ENCODE results near the gene TAF3. TPM values are rescaled to one million over a fixed set of nuclear protein-coding genes. Genes with fewer than 3 reads are reported as not detected.

TAF3 gene
- total and polyA plus RNA-seq, 2 experiments from 2014 or later: 4.1 to 6.4 TPM

DNA sequence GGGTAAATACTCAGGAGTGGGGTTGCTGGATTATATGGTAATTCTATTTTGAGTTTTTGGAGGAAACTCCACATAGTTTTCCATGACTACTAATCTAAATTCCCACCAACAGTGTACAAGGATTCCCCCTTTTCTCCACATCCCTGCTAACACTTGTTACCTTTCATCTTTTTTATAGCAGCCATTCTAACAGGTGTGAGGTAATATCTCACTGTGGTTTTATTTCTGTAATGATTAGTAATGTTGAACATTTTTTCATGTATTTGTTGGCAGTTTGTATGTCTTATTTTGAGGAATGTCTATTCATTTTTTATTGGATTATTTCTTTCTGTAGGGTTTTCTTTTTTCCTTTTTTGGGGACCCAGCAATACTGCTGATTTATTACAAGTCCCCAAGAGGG is 14.9 kb downstream of the TAF3 start:
- Histone ChIP-seq H4K20me1 (ENCODE audit: insufficient read depth, poor library complexity, severe bottlenecking) (no peaks in the 10 kb centered on the region), H3K9me3 (ENCODE audit: low read depth) (no peaks in the 10 kb centered on the region), H2AFZ (no peak overlapping the region), H3K27ac (no peak overlapping the region), H3K36me3 (replicated peaks; ENCODE audit: insufficient read depth, low read depth) (no peaks in the 10 kb centered on the region), H3K27me3 (no peaks in the 10 kb centered on the region), H3K4me2 (no peak overlapping the region), H3K79me2 (peaks cover 59% of the 10 kb centered on the region), H3K4me3 (no peak overlapping the region), H3K9me2 (replicated peaks; ENCODE audit: insufficient read depth) (no peaks in the 10 kb centered on the region), H3K4me1 (ENCODE audit: insufficient read depth) (no peaks in the 10 kb centered on the region)
- TF ChIP-seq EZH2 (IDR thresholded peaks at IDR 0.05; ENCODE audit: borderline replicate concordance): no peak
- TF ChIP-seq, protein P1, sequence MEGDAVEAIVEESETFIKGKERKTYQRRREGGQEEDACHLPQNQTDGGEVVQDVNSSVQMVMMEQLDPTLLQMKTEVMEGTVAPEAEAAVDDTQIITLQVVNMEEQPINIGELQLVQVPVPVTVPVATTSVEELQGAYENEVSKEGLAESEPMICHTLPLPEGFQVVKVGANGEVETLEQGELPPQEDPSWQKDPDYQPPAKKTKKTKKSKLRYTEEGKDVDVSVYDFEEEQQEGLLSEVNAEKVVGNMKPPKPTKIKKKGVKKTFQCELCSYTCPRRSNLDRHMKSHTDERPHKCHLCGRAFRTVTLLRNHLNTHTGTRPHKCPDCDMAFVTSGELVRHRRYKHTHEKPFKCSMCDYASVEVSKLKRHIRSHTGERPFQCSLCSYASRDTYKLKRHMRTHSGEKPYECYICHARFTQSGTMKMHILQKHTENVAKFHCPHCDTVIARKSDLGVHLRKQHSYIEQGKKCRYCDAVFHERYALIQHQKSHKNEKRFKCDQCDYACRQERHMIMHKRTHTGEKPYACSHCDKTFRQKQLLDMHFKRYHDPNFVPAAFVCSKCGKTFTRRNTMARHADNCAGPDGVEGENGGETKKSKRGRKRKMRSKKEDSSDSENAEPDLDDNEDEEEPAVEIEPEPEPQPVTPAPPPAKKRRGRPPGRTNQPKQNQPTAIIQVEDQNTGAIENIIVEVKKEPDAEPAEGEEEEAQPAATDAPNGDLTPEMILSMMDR (IDR thresholded peaks at IDR 0.05; ENCODE audit: poor library complexity): no peak
- no peak for TF ChIP-seq EZH2phosphoT487 (IDR thresholded peaks at IDR 0.05; ENCODE audit: low read depth, severe bottlenecking, unreplicated experiment)
- DNase-seq (ENCODE audit: low spot score): no peak

- DNase-seq (ENCODE audit: low spot score): no peak
- 97% methylated on average over 3 of the region's 3 CpGs for WGBS (ENCODE audit: low lambda C conversion rate, missing lambda C conversion rate)
These were observed 16.0 kb downstream of the TAF3 start for GRCh38 chr10:7834262-7834661.

GRCh38 chr10:7836571-7836970 is 18.3 kb downstream of the TAF3 start:
- TF ChIP-seq, protein P1 (IDR thresholded peaks at IDR 0.05; ENCODE audit: poor library complexity): no peak
- no peak for TF ChIP-seq EZH2phosphoT487 (IDR thresholded peaks at IDR 0.05; ENCODE audit: low read depth, severe bottlenecking, unreplicated experiment)
- TF ChIP-seq EZH2 (IDR thresholded peaks at IDR 0.05; ENCODE audit: borderline replicate concordance): no peak

More at GRCh38 chr10:7834262-7834661, 16.0 kb downstream of the TAF3 start:
- no peaks in the 10 kb centered on the region for H4K20me1 ChIP-seq (ENCODE audit: insufficient read depth, poor library complexity, severe bottlenecking)
- H3K79me2 ChIP-seq: peaks cover 58% of the 10 kb centered on the region
- no peaks in the 10 kb centered on the region for H3K27me3 ChIP-seq
- no peaks in the 10 kb centered on the region for H3K9me3 ChIP-seq (ENCODE audit: low read depth)
- H3K4me2 ChIP-seq: no peak overlapping the region
- H3K4me3 ChIP-seq: no peak overlapping the region
- H3K27ac ChIP-seq: no peak overlapping the region
- TF ChIP-seq EZH2 (IDR thresholded peaks at IDR 0.05; ENCODE audit: borderline replicate concordance) (no peak), EZH2phosphoT487 (IDR thresholded peaks at IDR 0.05; ENCODE audit: low read depth, severe bottlenecking, unreplicated experiment) (no peak)
- TF ChIP-seq, protein P1 (IDR thresholded peaks at IDR 0.05; ENCODE audit: poor library complexity): no peak
- no peaks in the 10 kb centered on the region for H3K36me3 ChIP-seq (replicated peaks; ENCODE audit: insufficient read depth, low read depth)
- no peak overlapping the region for H2AFZ ChIP-seq
- H3K4me1 ChIP-seq (ENCODE audit: insufficient read depth): no peaks in the 10 kb centered on the region
- H3K9me2 ChIP-seq (replicated peaks; ENCODE audit: insufficient read depth): no peaks in the 10 kb centered on the region

DNA sequence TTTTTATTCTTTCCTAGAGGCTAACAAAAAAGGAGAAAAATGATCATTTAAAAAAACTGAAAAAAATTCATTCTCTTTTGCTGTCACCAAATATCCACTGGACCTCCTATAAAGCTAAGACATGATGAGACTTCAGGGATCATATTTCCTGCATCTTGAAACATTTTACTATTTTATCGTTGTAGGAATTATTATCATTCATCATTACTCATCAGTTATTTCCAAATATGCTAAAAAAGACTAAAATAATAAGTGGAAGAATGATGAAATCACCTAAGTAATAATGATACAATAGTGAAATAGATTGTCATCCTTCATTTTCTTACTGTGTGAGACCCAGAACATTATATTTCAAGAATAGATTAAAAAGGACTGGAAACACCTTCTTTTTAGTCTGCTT is 28.3 kb downstream of the TAF3 start:
- Histone ChIP-seq H3K4me2 (no peak overlapping the region), H3K27me3 (no peaks in the 10 kb centered on the region), H3K4me3 (no peak overlapping the region), H4K20me1 (ENCODE audit: insufficient read depth, poor library complexity, severe bottlenecking) (no peaks in the 10 kb centered on the region), H3K36me3 (replicated peaks; ENCODE audit: insufficient read depth, low read depth) (no peaks in the 10 kb centered on the region), H3K27ac (no peak overlapping the region), H2AFZ (no peak overlapping the region), H3K79me2 (peaks cover 36% of the 10 kb centered on the region), H3K9me2 (replicated peaks; ENCODE audit: insufficient read depth) (no peaks in the 10 kb centered on the region), H3K4me1 (ENCODE audit: insufficient read depth) (no peaks in the 10 kb centered on the region), H3K9me3 (ENCODE audit: low read depth) (no peaks in the 10 kb centered on the region)
- 85% methylated on average over 1 of the region's 1 CpG for WGBS (ENCODE audit: low lambda C conversion rate, missing lambda C conversion rate)
- TF ChIP-seq, protein P1 (IDR thresholded peaks at IDR 0.05; ENCODE audit: poor library complexity): no peak
- TF ChIP-seq EZH2phosphoT487 (IDR thresholded peaks at IDR 0.05; ENCODE audit: low read depth, severe bottlenecking, unreplicated experiment) (no peak), EZH2 (IDR thresholded peaks at IDR 0.05; ENCODE audit: borderline replicate concordance) (no peak)
- DNase-seq (ENCODE audit: low spot score): no peak

More at GRCh38 chr10:7836571-7836970, 18.3 kb downstream of the TAF3 start:
- H3K4me1 ChIP-seq (ENCODE audit: insufficient read depth): no peaks in the 10 kb centered on the region
- H3K4me2 ChIP-seq: no peak overlapping the region
- no peaks in the 10 kb centered on the region for H3K36me3 ChIP-seq (replicated peaks; ENCODE audit: insufficient read depth, low read depth)
- no peak overlapping the region for H3K27ac ChIP-seq
- no peaks in the 10 kb centered on the region for H3K9me2 ChIP-seq (replicated peaks; ENCODE audit: insufficient read depth)
- DNase-seq (ENCODE audit: low spot score): no peak
- no peaks in the 10 kb centered on the region for H3K9me3 ChIP-seq (ENCODE audit: low read depth)
- no peak overlapping the region for H3K4me3 ChIP-seq
- no peak overlapping the region for H2AFZ ChIP-seq
- no peaks in the 10 kb centered on the region for H3K27me3 ChIP-seq
- no peaks in the 10 kb centered on the region for H4K20me1 ChIP-seq (ENCODE audit: insufficient read depth, poor library complexity, severe bottlenecking)
- peaks cover 40% of the 10 kb centered on the region for H3K79me2 ChIP-seq
- WGBS (ENCODE audit: low lambda C conversion rate, missing lambda C conversion rate): 99% methylated on average over 2 of the region's 2 CpGs

Measured in hepatocyte (in vitro differentiated cells).